HG02938 (cell line): ENCODE results near the gene NDUFS7.

ENCODE experiments used
- ATAC-seq: cut with Tn5 transposase; IDR thresholded peaks from one replicate; pipeline ENCODE4 v1.9.1; 2021; ENCODE audit warnings: mild to moderate bottlenecking, moderate library complexity; ENCODE audit not compliant: unreplicated experiment

The NDUFS7 gene

DNA sequence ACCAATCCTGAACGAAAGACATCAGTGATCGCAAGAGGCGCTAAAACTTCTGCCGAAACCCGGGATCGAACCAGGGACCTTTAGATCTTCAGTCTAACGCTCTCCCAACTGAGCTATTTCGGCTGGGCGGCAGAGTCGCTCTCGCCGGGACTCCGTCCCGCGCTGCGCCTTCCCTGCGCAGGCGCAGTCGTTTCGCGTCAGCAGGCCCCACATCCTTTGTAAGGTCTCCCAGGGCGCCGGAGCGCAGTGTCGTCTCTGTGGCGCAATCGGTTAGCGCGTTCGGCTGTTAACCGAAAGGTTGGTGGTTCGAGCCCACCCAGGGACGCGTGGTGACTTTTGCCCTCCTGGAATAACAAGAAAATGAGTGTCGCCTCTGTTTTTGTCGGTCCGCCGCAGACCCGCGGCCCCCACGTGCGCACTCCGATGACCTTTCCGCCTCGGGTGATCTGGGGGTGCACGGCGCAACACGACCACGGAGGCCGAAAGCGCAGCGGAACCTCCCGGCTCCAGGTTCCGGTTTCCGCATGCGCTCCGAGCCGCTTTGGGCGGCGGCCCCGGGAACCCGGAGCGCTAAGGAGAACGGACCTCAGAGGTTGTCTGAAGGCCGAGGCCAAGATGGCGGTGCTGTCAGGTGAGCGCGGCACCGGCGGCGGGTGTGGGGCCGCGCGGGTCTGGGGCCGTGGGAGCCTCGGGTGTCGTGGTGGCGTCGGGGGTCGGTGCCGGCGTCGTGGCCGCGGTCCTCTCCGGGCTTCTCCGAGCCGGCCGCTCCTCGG, at the start of gene NDUFS7:
Gene NDUFS7, plus strand, starts transcription at position 596 of the 773 bp plus-strand sequence. Its CDS starts 20 bp downstream, at position 616.
- peak; percentile 71 for ATAC-seq

DNA sequence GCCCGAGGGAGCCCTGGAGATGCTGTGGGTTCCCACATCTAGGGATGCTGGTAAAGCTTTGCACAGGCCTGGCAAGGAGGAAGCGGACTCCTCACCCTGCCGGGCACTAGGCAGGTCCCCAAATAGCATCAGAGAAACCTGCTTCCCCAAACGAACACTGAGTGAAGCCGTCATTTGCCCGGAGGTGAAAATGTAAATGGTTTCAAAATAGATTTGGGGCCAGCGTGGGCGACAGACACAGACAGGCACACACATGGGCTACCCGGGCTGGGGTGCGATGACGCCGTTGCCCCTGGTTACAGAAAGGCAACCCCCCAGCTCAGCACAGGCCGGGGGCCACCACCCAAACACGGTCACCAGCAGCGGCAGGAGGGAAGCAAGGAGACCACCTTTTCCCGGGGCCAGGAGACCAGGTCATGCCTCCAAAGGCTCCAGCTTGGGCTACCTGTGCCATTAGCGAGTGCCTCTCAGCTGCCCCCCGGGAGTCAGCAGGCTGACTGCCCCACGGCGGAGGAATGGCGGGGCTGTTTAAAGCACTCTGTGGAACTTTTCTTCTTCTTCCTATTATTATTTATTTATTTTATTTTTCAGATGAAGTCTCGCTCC, 47.5 kb upstream of the NDUFS7 start:
- ATAC-seq = no peak

GRCh38 chr19:1340681-1341469, 42.8 kb upstream of the NDUFS7 start:
- ATAC-seq = no peak

- ATAC-seq = no peak
These were observed 40.7 kb upstream of the NDUFS7 start for GRCh38 chr19:1343041-1343440.

DNA sequence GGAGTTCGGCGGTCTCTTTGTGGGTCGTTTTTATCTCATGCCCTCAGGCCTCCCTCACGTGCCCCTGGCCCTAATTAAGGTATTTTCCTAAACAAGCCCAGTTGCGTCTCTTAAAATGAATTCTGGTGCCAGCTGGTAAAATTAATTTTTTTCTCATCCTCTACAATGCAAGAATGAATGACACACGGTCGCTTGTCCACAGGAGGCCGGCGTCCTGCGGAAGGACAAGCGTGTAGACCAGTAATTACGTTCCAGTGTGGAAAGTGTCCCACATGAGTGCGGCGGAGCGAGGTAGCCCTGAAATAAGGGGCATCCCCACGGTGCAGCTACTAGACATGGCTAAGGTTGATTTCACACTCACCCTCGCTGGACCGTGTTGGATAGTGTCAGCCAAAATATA, 34.5 kb upstream of the NDUFS7 start:
- no peak for ATAC-seq

DNA sequence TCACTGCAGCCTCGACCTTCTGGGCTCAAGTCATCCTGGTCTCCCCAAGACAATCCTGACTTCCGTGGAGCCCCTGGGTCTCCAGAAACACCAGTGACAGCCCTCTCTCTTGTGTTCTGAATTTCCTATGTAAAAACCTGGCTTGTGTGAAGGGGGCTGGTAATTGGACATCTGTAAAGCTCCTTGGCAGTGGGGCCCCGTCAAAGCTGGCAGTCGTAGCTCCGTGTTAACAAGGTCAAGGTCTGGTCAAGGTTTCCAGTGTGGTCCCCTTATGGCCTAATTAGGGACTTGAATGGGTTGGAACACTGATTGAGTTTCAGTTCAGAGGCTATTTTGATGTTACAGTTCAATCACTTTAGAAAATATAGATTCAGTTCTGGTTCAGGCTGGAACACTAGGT, 32.8 kb upstream of the NDUFS7 start:
- ATAC-seq = no peak

DNA sequence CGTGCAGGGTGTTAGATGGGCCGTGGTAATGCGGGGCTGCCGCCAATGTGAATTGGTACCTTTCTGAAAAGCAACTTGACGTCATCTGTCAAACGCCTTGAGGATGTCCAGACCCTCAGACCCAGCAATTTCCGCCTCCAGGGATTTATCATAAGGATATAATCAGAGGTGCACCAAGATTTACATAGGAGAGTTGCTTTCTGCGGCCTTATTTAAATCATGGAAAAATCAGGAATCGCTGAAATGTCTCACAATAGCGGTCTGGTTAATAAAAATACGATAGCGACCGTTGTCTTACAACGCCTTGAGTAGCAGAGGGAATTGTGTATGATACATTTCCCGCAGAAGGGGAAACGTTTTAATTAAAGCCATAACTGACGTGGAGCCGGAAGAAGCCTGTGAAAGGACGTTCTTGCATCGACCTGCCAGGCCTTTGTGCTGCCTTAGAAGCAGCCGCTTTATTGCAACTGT, 32.3 kb upstream of the NDUFS7 start:
- ATAC-seq = no peak

DNA sequence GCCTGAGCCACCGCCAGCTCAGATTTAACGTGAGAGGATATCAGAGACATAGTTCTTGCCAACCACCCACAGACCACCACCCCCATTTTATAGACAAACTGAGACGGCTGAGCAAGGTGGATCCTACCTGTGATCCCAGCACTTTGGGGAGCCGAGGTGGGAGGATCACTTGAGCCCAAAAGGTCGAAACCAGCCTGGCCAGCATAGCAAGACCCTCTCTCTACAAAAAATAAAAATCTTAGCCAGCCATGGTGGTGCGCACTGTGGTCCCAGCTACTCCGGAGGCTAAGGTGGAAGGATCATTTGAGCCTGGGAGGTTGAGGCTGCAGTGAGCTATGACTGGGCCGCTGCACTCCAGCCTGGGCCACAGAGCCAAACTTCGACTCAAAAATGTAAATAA, 30.6 kb upstream of the NDUFS7 start:
- no peak for ATAC-seq

- ATAC-seq = peak; percentile 22
These were observed 28.6 kb upstream of the NDUFS7 start for GRCh38 chr19:1354970-1355567.

DNA sequence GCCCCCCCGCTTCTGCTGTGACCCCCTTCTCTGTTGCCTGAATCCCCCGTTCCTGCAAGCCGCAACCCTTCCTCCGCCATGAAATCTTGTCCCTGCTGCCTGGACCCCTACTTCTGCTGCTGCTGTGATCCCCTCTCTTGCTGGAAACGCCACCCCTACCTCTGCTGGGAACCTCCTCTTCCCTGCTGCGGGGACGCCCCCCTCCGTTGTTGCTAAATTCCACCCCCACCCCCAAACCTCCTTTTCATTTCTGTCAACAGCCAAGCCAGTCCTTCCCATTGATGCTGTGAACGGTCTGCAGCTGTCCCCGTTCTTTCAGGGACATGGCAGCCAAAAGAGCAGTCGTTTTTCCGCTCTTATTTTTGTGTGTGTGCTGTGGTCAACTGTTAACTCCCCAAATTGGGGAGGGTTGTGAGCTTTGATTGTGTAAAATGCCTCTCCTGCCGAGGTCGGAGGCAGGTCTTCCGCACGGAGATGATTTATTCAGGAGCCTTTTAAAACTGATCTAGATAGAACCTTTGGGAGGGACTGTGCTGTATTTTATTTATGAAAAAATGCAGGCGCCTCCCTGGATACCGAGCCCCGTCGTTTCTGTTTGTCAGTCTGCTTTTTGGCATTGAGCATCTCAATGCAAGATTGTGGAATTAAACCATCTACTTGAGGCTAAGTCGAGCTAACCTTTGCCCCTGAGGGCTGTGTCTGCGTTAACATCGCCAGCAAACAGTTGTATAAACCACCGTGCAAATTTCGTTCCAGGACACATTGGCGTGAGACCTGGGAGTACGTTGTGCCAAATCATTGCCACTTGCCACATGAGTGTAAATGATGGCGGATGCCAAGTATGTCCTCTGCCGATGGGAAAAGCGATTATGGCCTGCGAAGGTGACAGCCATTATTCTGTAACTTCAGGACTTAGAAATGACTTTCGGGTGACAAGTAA, 27.9 kb upstream of the NDUFS7 start:
- ATAC-seq = no peak

DNA sequence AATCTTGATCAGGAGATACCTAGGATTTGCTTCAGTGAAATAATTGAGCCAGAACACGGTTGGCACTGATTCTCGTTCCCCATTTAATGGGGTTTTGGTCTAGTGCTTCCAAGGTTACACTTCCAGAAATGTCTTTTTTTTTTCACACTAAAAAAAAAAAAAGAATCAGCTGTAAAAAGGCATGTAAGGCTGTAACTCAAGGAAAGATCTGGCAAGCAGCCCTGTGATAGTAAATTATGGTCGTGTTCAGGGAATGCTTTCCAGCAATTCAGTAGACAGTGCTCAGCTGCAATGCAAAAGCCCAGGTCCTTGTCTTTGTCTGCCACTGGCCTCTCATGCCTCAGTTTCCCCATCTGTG, 27.2 kb upstream of the NDUFS7 start:
- ATAC-seq = no peak

GRCh38 chr19:1357531-1358109, 26.1 kb upstream of the NDUFS7 start:
- ATAC-seq = no peak

DNA sequence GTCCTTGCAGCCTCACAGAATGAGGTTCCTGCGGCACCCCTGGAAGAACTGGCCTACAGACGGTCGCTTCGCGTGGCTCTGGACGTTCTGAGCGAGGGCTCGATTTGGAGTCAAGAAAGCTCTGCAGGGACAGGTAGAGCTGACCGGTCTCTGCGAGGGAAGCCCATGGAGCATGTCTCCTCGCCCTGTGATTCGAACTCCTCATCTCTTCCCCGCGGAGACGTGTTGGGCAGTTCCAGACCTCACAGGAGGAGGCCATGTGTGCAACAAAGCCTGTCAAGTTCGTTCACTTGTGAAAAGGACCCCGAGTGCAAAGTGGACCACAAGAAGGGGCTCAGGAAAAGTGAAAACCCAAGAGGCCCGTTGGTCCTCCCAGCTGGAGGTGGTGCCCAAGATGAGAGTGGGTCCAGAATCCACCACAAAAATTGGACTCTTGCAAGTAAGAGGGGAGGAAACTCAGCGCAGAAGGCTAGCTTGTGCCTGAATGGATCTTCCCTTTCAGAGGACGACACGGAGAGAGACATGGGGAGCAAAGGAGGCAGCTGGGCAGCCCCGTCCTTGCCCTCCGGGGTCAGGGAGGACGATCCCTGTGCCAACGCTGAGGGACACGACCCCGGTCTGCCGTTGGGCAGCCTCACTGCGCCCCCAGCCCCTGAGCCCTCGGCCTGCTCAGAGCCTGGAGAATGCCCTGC, 23.4 kb upstream of the NDUFS7 start:
- ATAC-seq = no peak

DNA sequence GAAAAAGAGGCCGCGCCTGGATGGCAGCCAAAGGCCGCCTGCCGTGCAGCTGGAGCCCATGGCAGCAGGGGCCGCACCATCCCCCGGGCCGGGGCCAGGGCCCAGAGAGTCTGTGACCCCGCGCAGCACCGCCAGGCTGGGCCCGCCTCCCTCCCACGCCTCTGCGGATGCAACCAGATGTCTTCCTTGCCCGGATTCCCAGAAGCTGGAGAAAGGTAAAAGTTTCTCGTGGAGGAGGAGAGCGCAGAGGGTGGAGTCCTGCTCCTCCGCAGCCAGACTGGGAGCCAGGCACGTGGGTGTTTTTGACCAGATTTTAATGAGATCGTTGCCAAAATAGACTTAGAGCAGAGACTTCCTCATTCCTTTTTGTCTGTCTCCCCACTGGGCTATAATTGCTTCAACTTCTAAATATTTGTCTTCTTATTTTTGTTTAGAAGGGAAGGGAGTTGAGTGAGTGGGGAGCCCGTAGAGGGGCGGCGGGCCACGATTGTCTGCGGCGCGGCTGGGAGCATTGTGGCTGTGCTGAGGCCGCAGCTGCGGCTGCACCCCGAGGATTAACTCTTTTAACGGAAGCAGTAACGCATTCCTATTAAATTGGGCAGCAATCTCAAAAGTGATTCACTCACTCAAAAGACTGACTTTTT, 22.8 kb upstream of the NDUFS7 start:
- no peak for ATAC-seq

DNA sequence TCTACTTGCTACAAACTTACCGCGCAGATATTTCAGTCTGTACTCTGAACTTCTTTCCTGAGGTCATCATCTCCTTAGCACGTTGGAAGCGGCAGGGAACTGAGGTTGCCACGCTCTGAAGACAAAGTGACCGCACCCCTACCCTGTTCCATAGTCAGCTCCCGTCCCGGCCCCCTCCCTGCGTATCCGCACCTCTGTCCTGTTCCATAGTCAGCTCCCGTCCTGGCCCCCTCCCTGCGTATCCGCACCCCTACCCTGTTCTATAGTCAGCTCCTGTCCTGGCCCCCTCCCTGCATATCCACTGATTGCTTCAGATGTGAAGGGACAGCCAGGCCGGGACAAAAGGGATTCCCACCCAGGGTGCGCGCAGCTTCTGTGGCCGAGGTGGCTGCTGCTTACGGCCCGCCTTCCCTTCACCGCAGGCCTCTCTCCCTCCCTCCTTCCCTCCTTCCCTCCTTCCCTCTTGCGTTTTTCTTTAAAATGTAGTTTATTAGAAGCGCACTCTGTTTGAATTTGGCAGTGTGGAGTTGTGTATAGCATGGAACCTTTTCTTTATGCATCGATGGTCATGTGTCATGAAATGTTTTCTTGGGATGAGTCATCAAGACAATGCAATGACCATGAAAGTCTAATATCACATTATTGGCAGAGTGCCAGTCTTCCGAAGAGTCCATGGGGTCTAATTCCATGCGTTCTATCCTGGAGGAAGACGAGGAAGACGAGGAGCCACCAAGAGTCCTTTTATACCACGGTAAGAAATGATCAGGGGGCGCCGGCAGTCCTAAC, 21.9 kb upstream of the NDUFS7 start:
- no peak for ATAC-seq

- ATAC-seq = no peak
These were observed 21.1 kb upstream of the NDUFS7 start for GRCh38 chr19:1362387-1363257.

GRCh38 chr19:1363599-1363998, 20.1 kb upstream of the NDUFS7 start:
- no peak for ATAC-seq
